ENCODE results near the gene SCAI. TPM values are rescaled to one million over a fixed set of nuclear protein-coding genes. Genes with fewer than 3 reads are reported as not detected.

SCAI gene
- total RNA-seq, 2 experiments from 2014 or later = 9.0 to 10.8 TPM

Other genes starting within 250 kb of the SCAI start
- 10 to 100 TPM; 14.1 to 15.3 TPM for gene GOLGA1, start 202.4 kb downstream of the SCAI start, total RNA-seq
- 10 to 100 TPM; 46.7 to 47.4 TPM for gene PPP6C, start 46.3 kb upstream of the SCAI start, total RNA-seq
- gene RABEPK, start 57.0 kb upstream of the SCAI start, total RNA-seq = 10 to 100 TPM; 20.7 to 21.9 TPM
- 100 to 1,000 TPM; 169 to 170 TPM for gene HSPA5, start 97.8 kb upstream of the SCAI start, total RNA-seq
- gene GAPVD1, start 118.3 kb upstream of the SCAI start, total RNA-seq = 10 to 100 TPM; 42.2 to 46.8 TPM

Measured in activated CD4-positive, alpha-beta memory T cell treated with anti-CD3 and anti-CD28 coated beads for 36 hours (primary cell).